Ovary (tissue), 3 donors: ENCODE results near the gene DNAJC16.
A peak's percentile ranks its signal among the peaks of the same experiment; 100 is the strongest.

Source experiments
- POLR2A ChIP-seq: fragments of 450-650 bp; IDR thresholded peaks from one replicate; pipeline ENCODE4 v1.6.1; 2017; ENCODE audit warnings: antibody characterized with exemption, mild to moderate bottlenecking, moderate library complexity
- TF ChIP-seq, protein P1 (sequence below), 3 donors: fragments of 450-650 bp in 2 of 3; fragments of 200-600 bp in 1 of 3; IDR thresholded peaks; one replicate each; pipeline versions ENCODE4 v1.5.1 to v1.8.0; 2016 to 2022; ENCODE audit warnings: antibody characterized with exemption in 3 of 3, mild to moderate bottlenecking in 1 of 3
- donor health status: DM: no; HTN: no; CAD: no.

DNA sequence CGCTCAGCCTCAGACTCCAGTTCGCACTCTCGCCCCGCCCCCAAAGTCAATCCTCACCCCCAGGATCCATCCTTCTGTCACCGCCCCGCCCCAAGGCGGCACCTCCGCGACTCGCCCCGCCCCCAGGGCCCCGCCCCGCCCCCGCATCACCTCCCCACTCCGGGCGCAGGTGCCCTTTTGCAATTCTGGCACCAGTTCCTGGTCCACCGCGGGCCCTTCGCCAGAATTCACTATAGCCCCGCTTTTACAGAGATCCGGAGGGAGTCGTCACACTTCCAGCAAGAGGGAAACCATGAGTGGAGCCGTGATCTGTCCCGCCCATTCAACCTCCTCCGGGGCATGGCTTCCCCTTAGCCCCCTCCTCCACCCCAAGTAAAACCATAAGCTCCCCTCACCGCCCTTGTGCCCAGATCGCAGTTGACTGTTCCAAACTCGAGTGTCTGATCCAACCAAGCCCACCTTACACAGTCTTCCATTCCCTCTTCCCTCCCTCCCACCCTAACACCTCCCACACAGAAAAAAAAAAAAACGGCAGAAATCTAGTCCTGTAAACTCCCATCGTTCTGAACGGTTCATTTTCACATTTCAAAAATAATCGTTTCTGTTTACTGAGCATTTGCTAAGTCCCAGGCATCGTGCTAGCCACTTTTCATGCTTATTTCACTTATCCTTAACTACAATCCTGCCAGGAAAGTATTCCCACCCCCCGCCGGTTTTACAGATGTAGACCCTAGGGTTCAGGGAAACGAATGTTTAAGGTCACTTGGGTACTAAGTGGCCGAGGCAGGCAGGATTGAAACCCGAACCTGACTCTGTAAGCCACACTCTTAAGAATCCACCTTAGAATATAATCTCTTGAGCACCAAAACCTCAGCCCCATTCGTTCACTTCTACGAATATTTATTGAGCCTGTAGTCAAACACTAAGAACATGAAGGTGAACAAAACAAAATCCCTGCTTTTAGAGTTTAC is 1.3 kb upstream of the DNAJC16 start:
- peak; percentile 54 for TF ChIP-seq POLR2A
- TF ChIP-seq, protein P1, sequence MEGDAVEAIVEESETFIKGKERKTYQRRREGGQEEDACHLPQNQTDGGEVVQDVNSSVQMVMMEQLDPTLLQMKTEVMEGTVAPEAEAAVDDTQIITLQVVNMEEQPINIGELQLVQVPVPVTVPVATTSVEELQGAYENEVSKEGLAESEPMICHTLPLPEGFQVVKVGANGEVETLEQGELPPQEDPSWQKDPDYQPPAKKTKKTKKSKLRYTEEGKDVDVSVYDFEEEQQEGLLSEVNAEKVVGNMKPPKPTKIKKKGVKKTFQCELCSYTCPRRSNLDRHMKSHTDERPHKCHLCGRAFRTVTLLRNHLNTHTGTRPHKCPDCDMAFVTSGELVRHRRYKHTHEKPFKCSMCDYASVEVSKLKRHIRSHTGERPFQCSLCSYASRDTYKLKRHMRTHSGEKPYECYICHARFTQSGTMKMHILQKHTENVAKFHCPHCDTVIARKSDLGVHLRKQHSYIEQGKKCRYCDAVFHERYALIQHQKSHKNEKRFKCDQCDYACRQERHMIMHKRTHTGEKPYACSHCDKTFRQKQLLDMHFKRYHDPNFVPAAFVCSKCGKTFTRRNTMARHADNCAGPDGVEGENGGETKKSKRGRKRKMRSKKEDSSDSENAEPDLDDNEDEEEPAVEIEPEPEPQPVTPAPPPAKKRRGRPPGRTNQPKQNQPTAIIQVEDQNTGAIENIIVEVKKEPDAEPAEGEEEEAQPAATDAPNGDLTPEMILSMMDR (IDR thresholded peaks at IDR 0.05), result no peak
